KBM-7 (cell line): ENCODE results near the gene JPH2.

Source experiments
- DNase-seq: peaks from one replicate; pipeline ENCODE4 v3.0.0-alpha.2; 2015
- in situ Hi-C: fragments of 300-500 bp; cut with MboI; formaldehyde crosslinking; loops from 2 replicates; pipeline ENCODE4 v1.14.3; 2020; ENCODE audit warnings: low sequenced_read_pairs, low pct_unique_long_range_greater_than_20kb, mixed read lengths

The JPH2 gene

GRCh38 chr20:44217342-44218092 lies 30.5 kb upstream of the JPH2 start:
- in situ Hi-C loops, result loop anchor here (25.0 kb wide), 1 partner anchor 170 kb away; no protein-coding TSS in a partner anchor
- DNase-seq, result peak; percentile 78

DNA sequence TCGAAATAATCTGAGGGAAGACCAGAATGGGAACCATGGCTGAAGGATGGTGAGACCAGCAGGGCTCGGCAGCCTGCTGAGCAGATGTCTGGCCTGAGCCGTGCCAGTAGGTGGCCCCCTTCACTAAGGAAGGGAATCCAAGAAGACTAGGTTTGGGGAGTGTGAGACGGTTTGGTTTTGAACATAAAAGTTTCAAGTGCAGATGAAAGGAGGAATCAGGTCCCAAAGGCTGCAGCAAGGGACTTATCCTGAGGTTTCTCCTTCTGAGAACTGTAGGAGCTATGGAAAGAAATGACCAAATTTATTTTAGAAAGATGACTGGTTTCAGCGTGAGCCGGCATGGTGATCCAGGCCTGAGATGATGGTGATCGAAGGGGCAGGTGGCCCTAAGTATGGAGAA lies 28.1 kb upstream of the JPH2 start:
- DNase-seq, result peak; percentile 69

DNA sequence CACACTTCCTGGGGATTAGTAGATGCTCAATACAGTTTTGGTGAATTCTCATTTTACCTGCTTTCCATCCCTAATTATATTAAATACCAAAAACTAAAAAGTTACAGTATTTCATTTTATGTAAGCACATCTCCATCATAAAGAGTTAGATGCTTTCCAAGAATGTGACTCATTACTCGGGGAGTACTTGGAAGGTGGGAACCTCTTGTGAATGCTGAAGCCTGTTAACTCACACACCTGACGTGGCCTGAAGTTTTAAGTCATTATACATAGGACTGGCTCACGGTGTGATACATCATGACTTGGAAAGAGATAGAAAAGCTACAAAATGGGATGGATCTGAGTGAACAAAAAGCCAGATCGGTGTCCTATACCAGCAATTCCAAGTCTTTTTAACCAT lies 25.8 kb upstream of the JPH2 start:
- no peak for DNase-seq
- in situ Hi-C loops, result loop anchor here (25.0 kb wide), 1 partner anchor 175 kb away; no protein-coding TSS in a partner anchor

More for the DNA sequence above, 28.1 kb upstream of the JPH2 start:
- in situ Hi-C loops, result loop anchor here (25.0 kb wide), 1 partner anchor 172 kb away; no protein-coding TSS in a partner anchor

- DNase-seq, result no peak
- in situ Hi-C loops, result loop anchor here (25.0 kb wide), 1 partner anchor 176 kb away; no protein-coding TSS in a partner anchor
Observed at GRCh38 chr20:44211177-44212039, 24.4 kb upstream of the JPH2 start.

DNA sequence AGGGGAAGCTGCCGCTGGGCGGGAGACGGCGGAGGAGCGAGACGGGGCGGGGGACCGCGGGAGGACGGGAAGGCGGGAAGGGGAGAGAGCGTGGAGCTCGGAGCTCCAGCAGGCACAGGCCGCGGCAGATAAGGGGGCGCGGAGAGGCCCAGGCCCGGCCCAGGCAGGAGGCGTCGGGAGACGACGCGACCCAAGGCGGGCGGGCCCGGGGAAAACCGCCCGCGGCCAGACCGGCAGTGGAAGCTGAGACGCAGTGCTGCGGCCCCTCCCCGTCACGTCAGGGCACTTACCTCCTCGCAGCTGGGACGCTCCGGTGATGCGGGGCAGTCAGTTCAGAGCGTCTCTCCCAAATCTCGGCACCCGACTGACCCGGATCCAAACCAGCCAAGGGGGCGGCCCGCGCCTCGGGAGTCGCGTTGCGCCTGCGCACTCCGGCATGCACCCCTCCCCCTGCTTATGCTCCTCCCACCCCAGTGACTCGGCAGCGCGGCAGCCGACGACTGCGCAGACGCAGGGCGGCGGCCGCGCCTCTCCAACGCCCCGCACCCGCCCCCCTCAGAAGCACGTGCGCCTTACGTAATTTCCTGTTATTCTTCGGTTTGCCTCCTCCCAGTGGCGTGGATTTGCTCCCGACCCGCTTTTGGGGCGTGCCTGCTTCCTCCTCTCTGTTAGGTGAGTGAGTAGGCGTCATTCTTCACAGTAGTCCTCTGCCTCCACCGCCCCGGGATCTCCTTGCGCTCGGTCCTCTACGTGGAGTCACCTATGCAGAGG lies 23.6 kb upstream of the JPH2 start, which contains the start of gene OSER1:
TSS of gene OSER1 (minus strand) at position 366 of the 771 bp plus-strand sequence. CDS start 3,814 bp downstream, outside the sequence.
- DNase-seq, result peak; percentile 98
- in situ Hi-C loops, result loop anchor here (25.0 kb wide), 1 partner anchor 177 kb away; no protein-coding TSS in a partner anchor

DNA sequence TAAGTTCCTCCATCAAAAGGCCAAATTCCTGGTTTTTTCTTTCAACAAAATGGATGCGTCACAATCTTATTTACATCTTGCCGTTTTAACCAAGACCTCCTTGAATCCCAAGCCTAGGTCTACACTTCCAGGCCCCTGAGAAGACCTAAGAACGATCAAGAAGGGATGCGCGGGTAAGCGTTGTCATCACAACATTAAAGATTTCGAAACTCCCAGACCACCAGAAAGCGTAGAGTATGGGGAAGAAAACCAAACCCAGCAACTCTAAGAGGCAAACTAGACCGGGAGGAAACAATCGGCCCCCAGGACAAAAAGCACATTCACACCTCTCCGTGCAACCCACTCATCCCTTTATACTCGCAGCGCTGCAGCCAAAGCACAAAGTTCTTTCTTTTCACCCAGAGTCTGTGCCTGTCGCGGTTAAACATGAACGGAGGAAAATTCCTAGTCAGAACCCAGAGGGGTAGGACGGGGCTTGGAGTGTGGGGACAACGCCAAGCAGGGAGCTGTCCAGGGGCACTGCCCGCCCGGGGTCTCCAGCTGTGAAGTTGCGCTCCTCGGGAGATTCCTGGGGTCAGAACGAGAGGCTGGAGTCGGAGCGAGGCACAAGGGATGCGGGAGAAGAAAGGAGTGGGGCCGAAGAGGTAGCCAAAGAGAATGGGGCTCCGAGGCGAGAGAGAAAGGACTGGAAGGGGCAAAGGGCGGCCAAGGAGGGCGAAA lies 22.9 kb upstream of the JPH2 start:
- no peak for DNase-seq
- in situ Hi-C loops, result loop anchor here (25.0 kb wide), 1 partner anchor 177 kb away; no protein-coding TSS in a partner anchor

GRCh38 chr20:44208770-44209169 lies 21.8 kb upstream of the JPH2 start:
- no peak for DNase-seq
- in situ Hi-C loops, result loop anchor here (25.0 kb wide), 1 partner anchor 179 kb away; no protein-coding TSS in a partner anchor

DNA sequence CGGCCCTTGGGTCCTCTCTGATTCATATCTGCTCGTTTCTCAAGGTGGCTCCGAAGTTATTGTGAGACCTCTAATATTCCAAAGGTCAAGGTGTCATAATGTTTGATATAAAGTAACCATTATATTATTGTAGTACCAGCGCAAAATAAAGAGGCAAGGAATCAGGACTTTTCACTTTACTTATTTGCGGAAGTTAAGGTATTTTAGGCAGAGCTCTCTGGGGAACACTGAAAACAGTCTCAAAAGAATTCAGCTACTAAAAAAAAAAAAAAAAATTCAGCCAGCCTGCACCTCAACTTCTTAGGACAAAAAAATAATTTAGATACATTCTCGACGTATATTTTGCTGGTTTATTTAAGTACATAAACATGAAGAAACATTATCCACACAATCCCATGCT lies 21.2 kb upstream of the JPH2 start:
- in situ Hi-C loops, result loop anchor here (25.0 kb wide), 1 partner anchor 179 kb away; no protein-coding TSS in a partner anchor
- no peak for DNase-seq

DNA sequence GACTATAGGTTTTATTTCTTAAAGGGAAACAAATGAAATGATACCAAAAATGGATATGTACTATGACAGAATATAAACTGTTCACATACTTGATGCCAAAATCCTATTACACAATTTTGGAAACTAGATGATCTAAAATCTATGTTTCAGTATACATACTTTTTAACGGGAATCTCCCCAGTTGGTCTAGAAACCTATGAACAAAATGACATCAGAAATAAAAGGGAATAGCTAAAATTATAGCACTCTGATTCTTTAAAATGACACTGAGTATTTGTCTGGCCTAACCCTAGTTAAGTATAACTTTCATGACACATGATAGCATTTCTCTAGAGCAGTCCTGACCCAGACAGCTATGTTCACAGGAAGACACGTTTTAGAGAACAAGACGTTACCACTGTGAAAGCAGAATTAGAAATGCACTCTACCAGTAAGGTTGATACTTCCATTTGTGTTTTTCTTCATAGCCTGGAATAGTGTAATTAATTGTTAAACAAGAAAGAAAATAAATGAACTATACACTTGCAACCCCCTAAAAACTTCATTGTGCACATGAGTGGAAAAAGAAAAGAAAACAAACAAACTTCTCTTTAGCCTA lies 20.2 kb upstream of the JPH2 start:
- no peak for DNase-seq
- in situ Hi-C loops, result loop anchor here (25.0 kb wide), 1 partner anchor 180 kb away; no protein-coding TSS in a partner anchor

DNA sequence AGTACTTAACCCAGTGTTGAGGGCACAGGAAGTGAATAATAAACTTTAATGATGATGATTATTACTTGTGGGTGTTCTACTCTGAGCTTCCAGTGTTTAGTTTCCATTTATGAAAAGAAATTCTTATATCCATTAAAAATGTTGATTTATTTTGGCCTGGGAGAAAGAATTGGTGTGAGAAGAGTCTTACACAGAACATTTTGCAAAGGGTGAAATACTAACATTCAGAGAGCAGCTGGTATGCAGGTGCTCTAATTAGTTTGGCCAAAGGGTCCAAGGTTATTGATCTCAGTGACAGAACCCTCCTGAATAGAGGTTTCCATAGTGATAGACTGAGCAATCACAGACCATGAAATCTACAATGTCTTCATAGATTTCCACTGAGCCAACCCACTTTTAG lies 19.1 kb upstream of the JPH2 start:
- DNase-seq, result no peak
- in situ Hi-C loops, result loop anchor here (25.0 kb wide), 1 partner anchor 181 kb away; no protein-coding TSS in a partner anchor

DNA sequence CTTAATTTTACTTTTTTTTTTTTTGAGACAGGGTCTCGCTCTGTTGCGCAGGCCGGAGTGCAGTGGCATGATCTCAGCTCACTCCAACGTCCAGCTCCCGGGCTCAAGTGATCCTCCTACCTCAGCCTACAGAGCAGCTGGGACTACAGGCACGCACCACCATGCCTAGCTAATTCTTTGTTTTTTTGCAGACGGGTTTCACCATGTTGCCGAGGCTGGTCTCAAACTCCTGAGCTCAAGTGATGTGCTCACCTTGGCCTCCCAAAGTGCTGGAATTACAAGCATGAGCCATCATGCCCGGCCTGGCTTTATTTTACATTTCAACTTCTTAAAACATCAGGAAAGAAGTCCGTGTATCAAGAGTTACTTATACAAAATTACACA lies 17.8 kb upstream of the JPH2 start:
- in situ Hi-C loops, result loop anchor here (25.0 kb wide), 1 partner anchor 182 kb away; no protein-coding TSS in a partner anchor
- DNase-seq, result no peak

- in situ Hi-C loops, result loop anchor here (25.0 kb wide), 1 partner anchor 183 kb away; no protein-coding TSS in a partner anchor
- DNase-seq, result no peak
Observed at GRCh38 chr20:44204156-44204831, 17.3 kb upstream of the JPH2 start.

- no peak for DNase-seq
- in situ Hi-C loops, result loop anchor here (25.0 kb wide), 1 partner anchor 184 kb away; no protein-coding TSS in a partner anchor
Observed at GRCh38 chr20:44203161-44203560, 16.2 kb upstream of the JPH2 start.

DNA sequence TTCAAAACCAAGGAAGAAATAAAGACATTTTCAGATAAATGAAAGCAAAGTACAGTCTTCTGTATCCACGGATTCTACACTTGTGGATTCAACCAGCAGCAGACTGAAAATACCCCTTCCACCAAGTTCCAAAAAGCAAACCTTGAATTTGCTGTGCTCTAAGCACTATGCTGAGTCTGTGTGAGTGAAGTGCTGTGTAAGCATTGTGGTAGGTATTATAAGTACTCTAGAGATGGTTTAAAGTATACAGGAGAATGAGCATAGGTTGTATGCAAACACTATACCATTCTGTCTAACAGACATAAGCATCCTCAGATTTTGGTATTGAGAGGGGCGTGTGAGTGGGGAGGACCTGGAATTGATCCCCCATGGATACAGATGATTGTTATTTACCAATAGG lies 14.0 kb upstream of the JPH2 start:
- no peak for DNase-seq
- in situ Hi-C loops, result loop anchor here (25.0 kb wide), 1 partner anchor 186 kb away; no protein-coding TSS in a partner anchor

- no peak for DNase-seq
- in situ Hi-C loops, result loop anchor here (25.0 kb wide), 1 partner anchor 187 kb away; no protein-coding TSS in a partner anchor
Observed at GRCh38 chr20:44200371-44200770, 13.4 kb upstream of the JPH2 start.

DNA sequence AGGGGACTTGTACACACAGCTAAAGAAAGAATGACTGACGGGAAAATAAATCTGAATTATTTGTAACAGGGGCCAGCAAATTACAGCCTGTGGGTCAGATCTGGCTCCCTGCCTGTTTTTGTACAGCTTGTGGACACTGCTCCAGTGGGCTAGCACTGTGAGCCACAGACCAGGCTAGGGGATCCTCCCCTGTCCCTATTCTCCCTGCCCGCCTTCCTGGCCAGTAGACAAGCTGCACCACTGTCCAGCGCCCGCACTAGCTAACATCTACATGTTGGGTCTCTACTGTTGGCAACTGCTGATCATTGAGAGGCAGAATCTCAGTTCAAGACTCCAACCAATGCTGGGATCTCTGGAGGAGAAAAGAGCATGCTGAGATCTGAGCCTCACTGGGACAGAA lies 12.9 kb upstream of the JPH2 start:
- DNase-seq, result no peak
- in situ Hi-C loops, result loop anchor here (25.0 kb wide), 1 partner anchor 187 kb away; no protein-coding TSS in a partner anchor

DNA sequence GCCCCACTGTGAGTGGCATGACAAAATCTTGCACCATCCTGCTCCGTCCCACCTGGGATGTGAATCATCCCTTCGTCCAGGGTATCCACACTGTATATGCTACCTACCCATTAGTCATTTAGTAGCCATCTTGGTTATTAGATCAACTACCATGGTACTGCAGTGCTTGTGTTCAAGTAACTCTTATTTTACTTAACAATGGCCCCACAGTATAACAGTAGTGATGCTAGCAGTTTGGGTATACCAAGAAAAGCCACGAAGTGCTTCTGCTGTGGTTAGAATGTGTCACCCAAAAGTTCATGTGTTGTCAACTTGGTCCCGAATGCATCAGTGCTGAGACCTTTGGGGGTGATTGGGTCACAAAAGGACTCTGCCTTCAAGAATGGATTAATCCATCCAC lies 11.9 kb upstream of the JPH2 start:
- in situ Hi-C loops, result no loop called here
- DNase-seq, result no peak
